ENCODE results near the gene MC3R.

Gene MC3R

DNA sequence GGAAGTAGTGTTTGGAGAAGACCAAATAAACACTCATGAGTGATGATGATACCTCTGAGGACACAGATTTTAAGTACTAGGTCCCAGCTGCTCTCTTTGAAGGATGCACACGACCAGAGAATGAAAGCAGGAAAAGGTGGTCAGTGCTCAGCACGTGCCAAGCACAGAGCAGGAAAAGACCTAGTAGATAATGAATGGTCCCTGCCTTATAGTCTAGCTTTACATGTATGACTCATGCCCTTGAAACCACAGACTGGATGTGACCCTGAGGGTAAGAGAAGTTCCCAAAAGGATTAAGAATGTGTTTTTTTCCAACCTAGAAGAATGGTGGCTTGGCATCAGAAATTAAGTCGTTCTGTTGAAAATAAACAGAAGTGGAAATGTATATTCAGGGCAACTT, 2.8 kb upstream of the MC3R start:
- no peak overlapping the region for H3K4me3 ChIP-seq (ENCODE audit: low read length)
- DNase-seq (ENCODE audit: low read depth, low spot score): no peak

DNA sequence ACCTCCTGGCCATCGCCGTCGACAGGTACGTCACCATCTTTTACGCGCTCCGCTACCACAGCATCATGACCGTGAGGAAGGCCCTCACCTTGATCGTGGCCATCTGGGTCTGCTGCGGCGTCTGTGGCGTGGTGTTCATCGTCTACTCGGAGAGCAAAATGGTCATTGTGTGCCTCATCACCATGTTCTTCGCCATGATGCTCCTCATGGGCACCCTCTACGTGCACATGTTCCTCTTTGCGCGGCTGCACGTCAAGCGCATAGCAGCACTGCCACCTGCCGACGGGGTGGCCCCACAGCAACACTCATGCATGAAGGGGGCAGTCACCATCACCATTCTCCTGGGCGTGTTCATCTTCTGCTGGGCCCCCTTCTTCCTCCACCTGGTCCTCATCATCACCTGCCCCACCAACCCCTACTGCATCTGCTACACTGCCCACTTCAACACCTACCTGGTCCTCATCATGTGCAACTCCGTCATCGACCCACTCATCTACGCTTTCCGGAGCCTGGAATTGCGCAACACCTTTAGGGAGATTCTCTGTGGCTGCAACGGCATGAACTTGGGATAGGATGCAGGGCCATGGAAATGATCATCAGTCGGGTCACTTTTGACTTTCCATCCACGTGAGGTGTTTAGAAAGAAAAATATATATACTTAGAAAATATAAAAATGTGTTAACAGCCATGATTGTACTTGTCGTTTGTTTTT, 868 bp downstream of the MC3R start:
- no peak overlapping the region for H3K4me3 ChIP-seq (ENCODE audit: low read length)
- DNase-seq (ENCODE audit: low read depth, low spot score): peak; percentile 28

DNA sequence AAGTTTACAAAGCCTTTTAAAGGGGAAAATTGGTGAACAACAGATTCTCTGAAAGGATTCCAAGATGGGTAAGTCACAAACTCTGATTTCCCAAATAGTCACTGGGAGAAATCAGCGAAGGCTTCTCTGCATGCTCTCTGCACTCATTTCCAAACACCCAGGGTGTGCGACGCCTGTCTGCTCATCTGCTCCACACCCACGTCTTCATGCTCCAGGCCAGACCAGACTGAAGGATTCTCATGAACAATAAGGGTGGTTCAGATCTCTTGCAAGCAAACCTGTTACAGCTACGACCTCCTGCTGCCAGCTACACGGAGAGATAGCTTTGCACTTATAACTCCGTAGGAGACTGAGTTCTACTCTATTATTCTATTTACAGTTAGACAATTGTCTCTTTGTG, 1.4 kb downstream of the MC3R start:
- no peak overlapping the region for H3K4me3 ChIP-seq (ENCODE audit: low read length)
- no peak for DNase-seq (ENCODE audit: low read depth, low spot score)

DNA sequence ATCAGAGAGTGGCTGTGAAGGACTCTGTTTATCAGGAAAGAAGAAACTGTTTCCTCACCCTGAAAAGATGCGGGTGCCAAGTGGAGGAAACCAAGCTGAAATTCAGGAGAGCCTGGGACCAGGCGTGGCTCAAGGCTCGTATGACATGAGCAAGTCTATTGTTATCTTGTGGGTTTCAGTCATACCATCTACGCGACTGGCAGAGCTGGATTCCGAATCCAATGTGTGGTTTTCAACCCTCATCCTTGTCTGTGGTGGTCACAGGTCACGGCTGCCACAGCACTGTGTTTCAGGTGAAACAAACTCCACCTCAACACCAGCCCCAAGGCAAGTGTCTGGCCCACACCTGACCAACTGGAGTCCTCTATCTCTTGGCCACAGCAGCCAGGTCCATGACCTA, 9.1 kb downstream of the MC3R start:
- no peak for DNase-seq (ENCODE audit: low read depth, low spot score)
- no peak overlapping the region for H3K4me3 ChIP-seq (ENCODE audit: low read length)

DNA sequence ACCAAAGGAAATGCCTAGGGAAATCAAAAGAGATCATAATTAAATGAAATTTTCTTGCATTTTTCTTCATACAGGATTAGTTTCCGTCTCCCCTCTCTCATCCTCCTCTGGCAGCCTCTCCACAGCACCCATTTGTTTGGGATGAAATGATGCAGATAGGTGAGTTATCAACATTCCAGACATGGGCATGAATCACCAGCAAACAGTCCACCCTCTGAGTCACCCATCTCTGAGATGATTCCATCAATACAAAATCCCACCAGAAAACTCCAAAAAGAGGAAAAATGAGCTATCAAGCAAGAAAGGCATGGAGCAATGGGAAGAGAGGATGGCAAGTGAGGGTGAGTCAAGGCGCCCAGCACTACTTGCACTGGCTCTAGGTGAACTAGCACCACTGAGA, 11.4 kb downstream of the MC3R start:
- no peak overlapping the region for H3K4me3 ChIP-seq (ENCODE audit: low read length)
- DNase-seq (ENCODE audit: low read depth, low spot score): no peak

DNA sequence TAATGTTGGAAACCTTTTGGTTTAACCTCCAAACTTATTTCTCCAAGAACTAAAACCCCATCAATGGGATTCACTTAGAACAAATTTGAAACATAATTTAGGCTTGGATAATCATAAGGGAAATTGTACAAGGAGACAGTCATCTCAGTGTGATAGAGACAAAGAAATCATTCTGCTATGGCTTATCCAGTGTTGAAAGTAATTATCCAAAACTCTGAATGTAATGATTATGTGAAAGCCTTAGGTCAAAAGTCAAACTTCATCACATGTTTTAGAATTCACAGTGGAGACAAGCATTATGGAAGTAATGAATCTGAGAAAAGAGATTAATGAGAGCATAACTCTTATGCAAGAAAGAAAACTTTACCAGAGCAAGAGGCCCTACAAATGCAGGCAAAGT, 20.0 kb downstream of the MC3R start:
- no peak for DNase-seq (ENCODE audit: low read depth, low spot score)
- no peak overlapping the region for H3K4me3 ChIP-seq (ENCODE audit: low read length)

DNA sequence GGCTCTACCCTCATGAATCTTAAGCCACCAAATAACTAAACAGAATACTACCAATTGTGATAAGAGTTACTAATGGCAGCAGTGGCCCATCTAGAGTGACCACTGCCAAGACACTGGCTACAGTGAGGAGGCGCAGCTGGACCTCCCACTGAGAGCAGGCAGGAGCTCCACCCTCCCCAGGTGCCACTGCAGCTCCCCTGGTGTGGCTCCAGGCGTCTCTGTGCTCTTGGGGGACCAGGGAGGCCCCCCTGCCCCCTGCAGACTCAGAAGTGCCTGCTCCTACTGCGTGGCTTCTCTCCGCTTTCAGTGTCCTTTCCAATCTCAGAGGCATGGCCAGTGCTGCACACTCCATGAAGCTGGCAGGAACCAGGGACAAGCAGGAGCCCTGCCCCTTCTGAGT, 23.4 kb downstream of the MC3R start:
- DNase-seq (ENCODE audit: low read depth, low spot score): no peak
- H3K4me3 ChIP-seq (ENCODE audit: low read length): no peak overlapping the region

DNA sequence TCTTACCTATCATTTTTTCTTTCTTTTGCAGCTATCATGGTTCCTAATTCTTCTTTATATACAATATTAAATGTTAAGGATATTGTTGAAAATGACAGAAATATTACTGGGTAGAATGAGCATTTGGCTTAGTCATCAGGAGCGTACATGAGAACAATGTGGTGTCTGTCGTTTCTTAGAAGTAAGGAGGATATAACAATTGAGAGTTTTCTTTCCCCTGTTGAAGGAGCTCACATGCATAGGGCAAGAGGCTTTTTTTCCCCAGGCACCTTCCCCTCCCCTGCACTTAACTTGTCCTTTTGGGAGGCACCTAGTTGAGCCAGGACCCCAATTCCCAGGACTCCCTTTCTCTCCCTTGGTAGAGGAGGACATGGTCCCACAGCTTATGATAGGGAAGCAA, 25.0 kb downstream of the MC3R start:
- H3K4me3 ChIP-seq (ENCODE audit: low read length): no peak overlapping the region
- no peak for DNase-seq (ENCODE audit: low read depth, low spot score)

DNA sequence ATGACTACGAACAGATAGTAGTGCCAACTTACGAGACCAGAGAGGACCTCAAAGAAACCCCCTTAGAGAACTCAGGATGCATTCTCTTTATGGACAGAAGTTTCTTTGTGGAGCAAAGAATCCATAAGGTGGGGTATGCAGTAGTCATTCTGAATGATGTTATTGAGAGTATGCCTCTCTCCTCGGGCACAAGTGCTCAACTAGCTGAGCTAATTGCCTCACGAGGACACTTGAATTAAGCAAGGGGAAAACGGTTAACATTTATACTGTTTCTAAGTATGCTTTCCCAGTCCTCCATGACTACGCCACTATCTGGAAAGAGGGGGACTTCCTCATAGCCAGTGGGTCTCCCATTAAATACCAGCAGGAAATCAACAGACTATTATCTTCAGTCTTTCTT, 25.6 kb downstream of the MC3R start:
- no peak overlapping the region for H3K4me3 ChIP-seq (ENCODE audit: low read length)
- no peak for DNase-seq (ENCODE audit: low read depth, low spot score)

DNA sequence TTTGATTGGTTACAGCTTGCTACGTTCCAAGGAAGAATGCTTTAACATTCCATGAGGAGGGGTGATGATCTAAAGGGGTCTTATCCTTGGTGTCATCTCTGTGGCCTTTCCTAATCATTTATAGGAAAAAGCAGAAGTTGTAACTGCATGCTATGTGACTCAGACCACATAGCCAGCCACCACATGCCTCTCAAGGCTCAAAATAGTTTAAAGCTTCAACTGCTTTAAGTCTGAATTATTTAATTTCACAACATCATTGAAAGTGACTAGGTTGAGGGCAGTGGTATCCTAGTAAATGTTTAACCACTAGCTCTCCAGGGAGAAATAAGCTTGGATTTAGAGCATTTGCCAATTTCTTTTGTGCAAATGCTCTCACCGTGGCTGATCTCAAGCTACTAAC, 29.7 kb downstream of the MC3R start:
- no peak overlapping the region for H3K4me3 ChIP-seq (ENCODE audit: low read length)

DNA sequence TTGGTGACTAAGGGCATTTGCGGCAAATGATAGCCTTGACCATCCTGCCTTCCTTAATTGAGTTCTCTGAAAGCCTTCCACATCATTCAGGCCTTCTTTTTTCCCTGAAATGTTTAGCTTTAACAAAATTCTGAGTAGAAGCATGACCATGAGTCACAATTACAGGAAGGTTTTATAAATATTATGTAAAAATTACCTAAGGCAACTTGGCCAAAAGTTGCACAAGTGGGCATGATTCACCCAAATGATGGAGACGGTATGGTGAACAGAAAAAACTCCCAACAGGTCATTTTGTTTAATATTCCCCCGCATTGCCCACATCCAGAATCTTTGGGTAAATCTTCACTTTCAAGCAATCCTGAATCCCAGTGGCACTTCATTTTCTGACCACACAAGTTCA, 37.0 kb downstream of the MC3R start:
- no peak overlapping the region for H3K4me3 ChIP-seq (ENCODE audit: low read length)
- no peak for DNase-seq (ENCODE audit: low read depth, low spot score)

More for the DNA sequence above, 29.7 kb downstream of the MC3R start:
- DNase-seq (ENCODE audit: low read depth, low spot score): no peak

DNA sequence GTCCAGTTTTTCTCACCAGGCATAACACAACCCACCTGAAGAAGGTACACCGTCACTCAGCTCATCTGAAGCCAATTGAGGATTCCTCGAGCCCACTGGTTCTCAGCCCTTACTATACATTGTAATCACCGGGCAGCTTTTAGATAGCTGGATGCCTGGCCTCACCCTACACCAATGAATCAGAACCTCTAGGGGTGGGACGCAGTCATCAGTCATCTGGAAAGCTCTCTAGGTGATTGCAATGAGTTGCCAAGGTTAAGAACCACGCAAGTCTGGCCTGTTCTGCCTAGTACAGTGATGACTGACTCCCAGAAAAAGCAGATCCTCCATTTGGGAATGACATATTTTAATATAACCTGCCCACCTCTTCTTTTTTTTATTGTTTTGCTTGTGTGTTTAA, 41.1 kb downstream of the MC3R start:
- no peak for DNase-seq (ENCODE audit: low read depth, low spot score)
- no peak overlapping the region for H3K4me3 ChIP-seq (ENCODE audit: low read length)

DNA sequence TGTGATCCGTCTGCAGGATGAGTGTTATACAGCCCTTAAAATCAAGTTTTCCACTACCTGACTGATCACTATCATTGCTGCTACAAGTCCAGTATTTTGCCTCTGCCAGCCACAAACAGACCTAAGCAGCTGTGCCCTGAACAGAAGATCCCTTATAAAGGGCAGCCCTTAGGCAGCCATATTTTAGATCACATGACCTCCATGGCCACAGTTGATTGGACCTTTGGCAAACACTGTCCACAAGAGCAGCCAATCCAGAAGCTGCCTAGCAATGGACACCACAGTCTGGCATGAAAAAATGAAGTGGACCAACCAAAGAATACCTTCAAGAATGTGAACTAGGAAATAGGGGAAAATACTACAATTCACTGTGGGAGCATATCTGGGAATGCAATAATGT, 50.8 kb downstream of the MC3R start:
- DNase-seq (ENCODE audit: low read depth, low spot score): no peak
- no peak overlapping the region for H3K4me3 ChIP-seq (ENCODE audit: low read length)
